ENCODE measurements around the gene HCAR2. TPM values are rescaled to one million over a fixed set of nuclear protein-coding genes. Genes with fewer than 3 reads are reported as not detected.
A peak's percentile ranks its signal among the peaks of the same experiment; 100 is the strongest.
"Not testable (repeated sequence)": the region's sequence is repeated elsewhere in the genome, so short reads cannot be mapped to it uniquely, and the experiment has no call there.

Gene HCAR2
- total RNA-seq, 1 donor from 2014 or later = not detected

DNA sequence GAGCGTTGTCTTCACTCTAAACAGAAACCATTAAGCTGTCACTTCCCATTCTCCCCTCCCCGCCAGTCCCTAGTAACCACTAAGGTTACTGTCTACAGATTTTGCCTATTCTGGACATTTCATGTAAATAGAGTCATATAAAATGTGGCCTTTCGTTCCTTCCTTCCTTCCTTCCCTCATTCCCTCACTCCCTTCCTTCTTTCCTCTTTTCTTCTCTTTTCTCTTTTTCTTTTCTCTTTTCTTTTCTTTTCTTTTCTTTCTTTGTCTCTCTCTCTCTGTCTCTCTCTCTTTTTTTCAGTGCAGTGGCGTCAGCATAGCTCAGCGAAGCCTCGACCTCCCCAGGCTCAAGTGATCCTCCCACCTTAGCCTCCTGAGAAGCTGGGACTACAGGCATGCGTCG lies 37.8 kb downstream of the HCAR2 start:
- no peak for DNase-seq (ENCODE audit: low spot score)

DNA sequence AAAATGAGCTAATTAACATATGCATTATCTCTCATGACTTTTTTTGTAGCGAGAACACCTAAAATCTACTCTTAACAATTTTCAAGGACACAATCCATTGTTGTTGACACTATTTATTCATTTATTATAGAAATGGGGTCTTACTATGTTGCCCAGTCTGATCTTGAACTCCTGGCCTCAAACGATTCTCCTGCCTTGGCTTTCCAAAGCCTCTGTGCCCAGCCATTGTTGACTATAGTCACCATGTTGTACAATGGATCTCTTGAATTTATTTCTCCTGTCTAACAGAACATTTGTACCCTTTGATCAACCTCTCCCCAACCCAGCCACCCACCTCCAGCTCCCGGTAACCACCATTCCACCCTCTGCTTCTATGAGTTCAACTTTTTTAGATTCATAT lies 41.2 kb downstream of the HCAR2 start:
- no peak for DNase-seq (ENCODE audit: low spot score)

DNA sequence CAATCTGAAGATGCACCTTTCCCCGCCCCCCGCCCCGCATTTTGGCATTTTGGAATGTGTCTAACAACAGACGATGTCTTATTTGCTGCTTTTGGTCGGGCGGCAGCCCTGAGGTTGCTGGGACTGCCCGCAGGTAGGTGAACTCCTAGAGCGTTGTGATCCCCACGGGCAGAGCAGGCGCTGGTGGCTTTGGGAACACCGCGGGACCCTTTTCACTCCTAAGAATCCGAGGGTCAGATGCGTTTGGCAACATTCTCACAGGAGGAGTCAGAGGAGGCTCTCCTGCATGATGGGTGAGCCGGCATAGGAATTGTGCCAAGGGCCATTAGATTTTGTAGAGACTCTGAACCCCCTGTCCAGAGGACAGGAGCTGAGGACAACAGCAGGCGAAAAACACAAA lies 41.9 kb downstream of the HCAR2 start:
- DNase-seq (ENCODE audit: low spot score) = no peak

DNA sequence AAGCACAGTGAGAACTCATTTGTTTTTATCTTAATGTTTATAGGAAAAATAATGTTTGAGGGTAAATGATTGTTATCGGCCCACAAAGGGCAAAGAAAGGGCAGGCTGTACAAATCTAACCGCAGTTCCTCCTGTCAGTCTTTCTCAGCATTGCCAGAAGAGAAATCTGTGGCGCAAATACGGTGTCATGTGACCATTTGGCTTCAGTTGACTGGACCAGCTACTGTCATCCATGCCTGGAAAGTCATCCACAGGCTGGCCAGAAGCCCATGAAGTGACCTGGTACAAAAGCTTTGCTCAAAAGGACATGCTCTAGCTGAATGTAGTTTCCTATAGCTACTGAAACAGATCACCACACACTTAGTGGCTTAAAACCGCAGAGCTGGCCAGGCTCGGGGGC lies 43.6 kb downstream of the HCAR2 start:
- DNase-seq (ENCODE audit: low spot score) = no peak

DNA sequence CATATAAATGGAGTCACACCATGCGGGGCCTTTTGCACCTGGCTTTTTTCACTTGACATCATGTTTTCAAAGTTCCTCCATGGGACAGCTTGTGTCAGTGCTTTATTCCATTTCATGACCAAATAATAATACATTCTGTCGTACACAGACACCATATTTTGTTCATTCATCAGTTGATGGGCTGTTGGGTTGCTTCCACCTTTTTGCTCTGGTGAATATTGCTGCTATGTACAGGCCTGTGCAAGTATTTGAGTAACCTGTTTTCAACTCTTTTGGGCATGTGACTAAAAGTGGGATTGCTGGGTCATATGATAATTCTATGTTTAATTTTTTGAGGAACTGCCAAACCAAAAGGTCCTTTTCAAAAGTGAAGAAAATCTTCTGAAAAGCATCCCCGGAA lies 46.9 kb downstream of the HCAR2 start:
- no peak for DNase-seq (ENCODE audit: low spot score)

DNA sequence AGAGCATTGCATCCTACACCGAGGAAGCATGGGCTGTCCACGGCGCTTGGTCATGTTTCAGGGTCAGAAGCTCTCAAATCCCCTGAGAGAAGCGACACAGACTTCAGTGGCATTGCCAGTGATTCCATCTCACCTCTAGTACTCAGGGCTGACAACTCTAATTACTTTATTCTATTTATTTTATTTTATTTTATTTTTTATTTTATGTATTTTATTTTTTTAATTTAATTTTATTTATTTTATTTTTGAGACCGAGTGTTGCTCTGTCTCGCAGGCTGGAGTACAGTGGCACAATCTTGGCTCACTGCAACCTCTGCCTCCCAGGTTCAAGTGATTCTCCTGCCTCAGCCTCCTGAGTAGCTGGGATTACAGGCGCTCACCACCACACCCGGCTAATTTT lies 49.9 kb downstream of the HCAR2 start:
- DNase-seq (ENCODE audit: low spot score) = not testable (repeated sequence)

DNA sequence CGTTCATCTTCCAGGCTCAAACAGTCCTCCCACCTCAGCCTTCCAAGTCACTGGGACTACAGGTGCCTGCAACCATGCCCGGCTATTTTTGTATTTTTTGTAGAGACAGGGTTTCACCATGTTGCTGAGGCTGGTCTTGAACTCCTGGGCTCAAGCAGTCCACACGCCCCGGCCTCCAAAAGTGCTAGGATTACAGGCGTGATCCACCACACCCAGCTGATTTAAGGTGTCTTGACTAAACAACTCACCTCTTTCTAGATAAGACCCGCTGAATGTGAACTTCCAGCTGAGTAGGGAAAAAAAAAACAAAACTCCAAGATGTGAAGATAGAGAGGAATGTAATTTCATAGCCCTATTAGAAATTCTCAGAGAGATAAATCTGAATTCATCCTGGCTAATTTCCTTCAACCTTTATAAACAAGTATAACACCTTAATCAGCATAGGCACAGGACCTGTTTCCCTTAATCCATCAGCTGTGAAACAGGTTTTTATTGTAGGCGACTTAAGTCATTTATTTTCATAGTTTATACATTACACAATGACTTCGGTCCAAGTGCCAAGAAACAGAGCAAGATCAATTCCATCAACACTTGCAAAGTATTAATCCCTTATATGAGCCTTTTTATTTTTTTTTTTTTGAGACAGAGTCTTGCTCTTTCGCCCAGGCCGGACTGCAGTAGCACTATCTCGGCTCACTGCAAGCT lies 51.5 kb downstream of the HCAR2 start:
- peak; percentile 11 for DNase-seq (ENCODE audit: low spot score)

Other genes starting within 250 kb of the HCAR2 start
- 19.0 TPM for gene ZCCHC8, start 202.4 kb downstream of the HCAR2 start, total RNA-seq
- 53.1 TPM for gene RSRC2, start 176.4 kb downstream of the HCAR2 start, total RNA-seq
- gene KNTC1, start 176.1 kb downstream of the HCAR2 start, total RNA-seq = 7.2 TPM
- not detected for gene HCAR3, start 13.5 kb upstream of the HCAR2 start, total RNA-seq
- gene HCAR1, start 27.5 kb upstream of the HCAR2 start, total RNA-seq = 0.20 TPM
- gene DENR, start 49.5 kb upstream of the HCAR2 start, total RNA-seq = 38.0 TPM
- 0.32 TPM for gene CCDC62, start 71.2 kb upstream of the HCAR2 start, total RNA-seq
- 115 TPM for gene HIP1R, start 132.1 kb upstream of the HCAR2 start, total RNA-seq
- gene VPS37B, start 192.8 kb upstream of the HCAR2 start, total RNA-seq = 45.8 TPM

Measured in mucosa of gallbladder (tissue), 1 donor.